Astrocyte of the spinal cord (primary cell): ENCODE measurements around the gene ABCG8.

Experiments
- DNase-seq: peaks from one replicate; pipeline ENCODE4 v3.0.0; 2011; ENCODE audit warnings: low read depth, low spot score
- H3K4me3 ChIP-seq: 2 replicates; pipeline ENCODE4 v1.5.1; 2011; ENCODE audit warnings: low read depth, mild to moderate bottlenecking, low read length, moderate library complexity
- CTCF ChIP-seq: IDR thresholded peaks from 2 replicates; pipeline ENCODE4 v1.5.1; 2012; ENCODE audit warnings: low read depth, mild to moderate bottlenecking, low read length, inconsistent platforms
- in situ Hi-C: cut with HindIII; loops from 2 replicates; pipeline ENCODE4 v1.10.0; 2017; ENCODE audit warnings: low sequenced_read_pairs

The ABCG8 gene

GRCh38 chr2:43812006-43812405 lies 26.8 kb upstream of the ABCG8 start:
- TF ChIP-seq CTCF: no peak
- in situ Hi-C loops: no loop called here
- no peak for DNase-seq
- no peak overlapping the region for H3K4me3 ChIP-seq

- TF ChIP-seq CTCF: no peak
- in situ Hi-C loops: no loop called here
- DNase-seq: no peak
- no peak overlapping the region for H3K4me3 ChIP-seq
Measured at GRCh38 chr2:43812947-43813346, 25.8 kb upstream of the ABCG8 start.

- DNase-seq: no peak
- in situ Hi-C loops: no loop called here
- H3K4me3 ChIP-seq: no peak overlapping the region
- no peak for TF ChIP-seq CTCF
Measured at GRCh38 chr2:43814711-43815110, 24.1 kb upstream of the ABCG8 start.

- no peak overlapping the region for H3K4me3 ChIP-seq
- TF ChIP-seq CTCF: no peak
- peak; percentile 34 for DNase-seq
- in situ Hi-C loops: no loop called here
Measured at GRCh38 chr2:43818761-43819160, 20.0 kb upstream of the ABCG8 start.

GRCh38 chr2:43819491-43820163 lies 19.1 kb upstream of the ABCG8 start:
- no peak for DNase-seq
- in situ Hi-C loops: no loop called here
- H3K4me3 ChIP-seq: no peak overlapping the region
- TF ChIP-seq CTCF: no peak

GRCh38 chr2:43822839-43823238 lies 15.9 kb upstream of the ABCG8 start:
- no peak for TF ChIP-seq CTCF
- no peak for DNase-seq
- H3K4me3 ChIP-seq: no peak overlapping the region
- in situ Hi-C loops: no loop called here
